Immature natural killer cell (primary cell): ENCODE data around the gene SAA2. TPM values are rescaled to one million over a fixed set of nuclear protein-coding genes. Genes with fewer than 3 reads are reported as not detected.
"Not testable (repeated sequence)": the region's sequence is repeated elsewhere in the genome, so short reads cannot be mapped to it uniquely, and the experiment has no call there.

Source experiments
- DNase-seq, 3 donors: peaks; one replicate each; pipeline ENCODE4 v3.0.0; 2022; ENCODE audit warnings: mixed read lengths in 1 of 3
- H3K27ac Mint-ChIP-seq, 6 donors: one replicate each; pipeline ENCODE4 v1.8.0; 2020; ENCODE audit warnings: mixed read lengths in 6 of 6, mild to moderate bottlenecking in 5 of 6, inconsistent platforms in 4 of 6, moderate library complexity in 3 of 6
- H3K27me3 Mint-ChIP-seq, 3 donors: one replicate each; pipeline ENCODE4 v1.8.0; 2020 to 2021; ENCODE audit warnings: low read depth in 3 of 3, mild to moderate bottlenecking in 3 of 3, mixed read lengths in 3 of 3, moderate library complexity in 3 of 3, inconsistent platforms in 1 of 3
- H3K36me3 Mint-ChIP-seq, 3 donors: one replicate each; pipeline ENCODE4 v1.8.0; 2020; ENCODE audit warnings: mixed read lengths in 3 of 3, inconsistent platforms in 2 of 3, mild to moderate bottlenecking in 2 of 3
- H3K4me1 Mint-ChIP-seq, 2 donors: one replicate each; pipeline ENCODE4 v1.8.0; 2020; ENCODE audit warnings: inconsistent platforms in 2 of 2, mild to moderate bottlenecking in 2 of 2, mixed read lengths in 2 of 2, moderate library complexity in 1 of 2
- H3K4me3 Mint-ChIP-seq, 5 donors: one replicate each; pipeline ENCODE4 v1.8.0; 2020; ENCODE audit warnings: mild to moderate bottlenecking in 5 of 5, mixed read lengths in 5 of 5, inconsistent platforms in 3 of 5, moderate library complexity in 3 of 5
- H3K9me3 Mint-ChIP-seq, 6 donors: one replicate each; pipeline ENCODE4 v1.8.0; 2020; ENCODE audit warnings: mild to moderate bottlenecking in 6 of 6, mixed read lengths in 6 of 6, inconsistent platforms in 4 of 6, moderate library complexity in 3 of 6
- polyA plus RNA-seq, 3 donors: library from polyadenylated mRNA; unstranded; fragments of 300-500 nt; fragmentation: Illumina TruSeq; gene quantifications; one replicate each; pipeline ENCODE4 v1.2.3, GENCODE V29; 2021

The SAA2 gene
- polyA plus RNA-seq, 3 donors from 2014 or later: not detected

GRCh38 chr11:18264677-18265555, 16.4 kb upstream of the SAA2 start:
- no peak overlapping the region for H3K27ac Mint-ChIP-seq
- no peaks in the 10 kb centered on the region for H3K4me1 Mint-ChIP-seq
- H3K27me3 Mint-ChIP-seq: no peaks in the 10 kb centered on the region
- H3K36me3 Mint-ChIP-seq: no peaks in the 10 kb centered on the region
- H3K4me3 Mint-ChIP-seq: no peak overlapping the region
- DNase-seq: no peak
- no peaks in the 10 kb centered on the region for H3K9me3 Mint-ChIP-seq

GRCh38 chr11:18264035-18264434, 15.6 kb upstream of the SAA2 start:
- peaks cover 0 to 2% (median 0%) of the 10 kb centered on the region in 3 donors for H3K27me3 Mint-ChIP-seq
- H3K4me1 Mint-ChIP-seq: no peaks in the 10 kb centered on the region
- H3K9me3 Mint-ChIP-seq: no peaks in the 10 kb centered on the region
- DNase-seq: no peak
- H3K4me3 Mint-ChIP-seq: no peak overlapping the region
- H3K27ac Mint-ChIP-seq: peak overlapping the region in 1 of 6 donors; percentile 5
- no peaks in the 10 kb centered on the region for H3K36me3 Mint-ChIP-seq

- H3K36me3 Mint-ChIP-seq, H3K4me3 Mint-ChIP-seq, H3K27ac Mint-ChIP-seq, H3K27me3 Mint-ChIP-seq, H3K9me3 Mint-ChIP-seq, H3K4me1 Mint-ChIP-seq, DNase-seq: not testable (repeated sequence)
These were observed 14.3 kb upstream of the SAA2 start for GRCh38 chr11:18262681-18263350.

- Mint-ChIP-seq H3K27ac (no peak overlapping the region), H3K4me1 (no peaks in the 10 kb centered on the region), H3K4me3 (no peak overlapping the region), H3K9me3 (no peaks in the 10 kb centered on the region), H3K27me3 (peaks cover 0 to 3% (median 0%) of the 10 kb centered on the region in 3 donors), H3K36me3 (no peaks in the 10 kb centered on the region)
- no peak for DNase-seq
These were observed 13.3 kb upstream of the SAA2 start for GRCh38 chr11:18261721-18262120.

- Mint-ChIP-seq H3K27ac (no peak overlapping the region), H3K4me1 (no peaks in the 10 kb centered on the region), H3K4me3 (no peak overlapping the region), H3K9me3 (no peaks in the 10 kb centered on the region), H3K27me3 (peaks cover 2 to 6% (median 2%) of the 10 kb centered on the region in 3 donors), H3K36me3 (no peaks in the 10 kb centered on the region)
- DNase-seq: no peak
These were observed 10.8 kb upstream of the SAA2 start for GRCh38 chr11:18259259-18259658.

- H3K9me3 Mint-ChIP-seq: peaks cover 0 to 1% (median 0%) of the 10 kb centered on the region in 6 donors
- peaks cover 2 to 9% (median 4%) of the 10 kb centered on the region in 3 donors for H3K27me3 Mint-ChIP-seq
- no peak overlapping the region for H3K27ac Mint-ChIP-seq
- no peaks in the 10 kb centered on the region for H3K36me3 Mint-ChIP-seq
- H3K4me1 Mint-ChIP-seq: no peaks in the 10 kb centered on the region
- no peak overlapping the region for H3K4me3 Mint-ChIP-seq
- DNase-seq: no peak
These were observed 6.4 kb upstream of the SAA2 start for GRCh38 chr11:18254781-18255361.

- no peak overlapping the region for H3K4me3 Mint-ChIP-seq
- H3K27ac Mint-ChIP-seq: no peak overlapping the region
These were observed 5.4 kb upstream of the SAA2 start for GRCh38 chr11:18253778-18254338.

GRCh38 chr11:18253233-18253632, 4.8 kb upstream of the SAA2 start:
- DNase-seq: no peak
- peaks cover 0 to 1% (median 0%) of the 10 kb centered on the region in 6 donors for H3K9me3 Mint-ChIP-seq
- no peaks in the 10 kb centered on the region for H3K4me1 Mint-ChIP-seq
- H3K4me3 Mint-ChIP-seq: no peak overlapping the region
- H3K36me3 Mint-ChIP-seq: no peaks in the 10 kb centered on the region
- H3K27ac Mint-ChIP-seq: no peak overlapping the region
- peaks cover 2 to 8% (median 4%) of the 10 kb centered on the region in 3 donors for H3K27me3 Mint-ChIP-seq

More at GRCh38 chr11:18253778-18254338, 5.4 kb upstream of the SAA2 start:
- H3K9me3 Mint-ChIP-seq: peaks cover 0 to 1% (median 0%) of the 10 kb centered on the region in 6 donors
- H3K36me3 Mint-ChIP-seq: no peaks in the 10 kb centered on the region
- no peak for DNase-seq
- peaks cover 2 to 6% (median 4%) of the 10 kb centered on the region in 3 donors for H3K27me3 Mint-ChIP-seq
- H3K4me1 Mint-ChIP-seq: no peaks in the 10 kb centered on the region

GRCh38 chr11:18247191-18247581, 1.3 kb downstream of the SAA2 start:
- not testable (repeated sequence) for H3K27me3 Mint-ChIP-seq, H3K4me1 Mint-ChIP-seq, DNase-seq, H3K9me3 Mint-ChIP-seq, H3K36me3 Mint-ChIP-seq
- peak overlapping the region in 2 of 5 donors; percentile 9 to 81 for H3K4me3 Mint-ChIP-seq
- peak overlapping the region in 3 of 6 donors; percentile 48 to 86 (median 53) for H3K27ac Mint-ChIP-seq

- H3K36me3 Mint-ChIP-seq, H3K27me3 Mint-ChIP-seq, H3K4me1 Mint-ChIP-seq, H3K9me3 Mint-ChIP-seq: not testable (repeated sequence)
- DNase-seq: peak in 2 of 3 donors; percentile 6 to 38
- H3K4me3 Mint-ChIP-seq: peak overlapping the region; percentile 48 to 81 (median 61)
- H3K27ac Mint-ChIP-seq: peak overlapping the region; percentile 36 to 87 (median 58)
These were observed 1.9 kb downstream of the SAA2 start for GRCh38 chr11:18246379-18247190.

GRCh38 chr11:18245396-18245795, 3.1 kb downstream of the SAA2 start:
- H3K27ac Mint-ChIP-seq: no peak overlapping the region

GRCh38 chr11:18243783-18244362, 4.6 kb downstream of the SAA2 start:
- Mint-ChIP-seq H3K9me3 (no peaks in the 10 kb centered on the region), H3K27ac (peak overlapping the region in 2 of 6 donors; percentile 13 to 28), H3K4me3 (no peak overlapping the region), H3K4me1 (peaks cover 5% of the 10 kb centered on the region in 2 donors), H3K27me3 (peaks cover 2 to 9% (median 8%) of the 10 kb centered on the region in 3 donors), H3K36me3 (no peaks in the 10 kb centered on the region)
- DNase-seq: peak; percentile 55 to 74 (median 61)

More at GRCh38 chr11:18245396-18245795, 3.1 kb downstream of the SAA2 start:
- H3K4me3 Mint-ChIP-seq: no peak overlapping the region
- no peaks in the 10 kb centered on the region for H3K36me3 Mint-ChIP-seq
- no peaks in the 10 kb centered on the region for H3K9me3 Mint-ChIP-seq
- DNase-seq: no peak
- H3K27me3 Mint-ChIP-seq: peaks cover 2 to 8% (median 6%) of the 10 kb centered on the region in 3 donors
- H3K4me1 Mint-ChIP-seq: peaks cover 5% of the 10 kb centered on the region in 2 donors

GRCh38 chr11:18239655-18240054, 8.8 kb downstream of the SAA2 start:
- no peak for DNase-seq
- Mint-ChIP-seq H3K27me3 (peaks cover 2 to 11% (median 7%) of the 10 kb centered on the region in 3 donors), H3K4me3 (no peak overlapping the region), H3K9me3 (no peaks in the 10 kb centered on the region), H3K4me1 (no peaks in the 10 kb centered on the region), H3K27ac (no peak overlapping the region), H3K36me3 (no peaks in the 10 kb centered on the region)
